Panc1 (cell line): Measurements from ENCODE around the gene ENO1. TPM values are rescaled to one million over a fixed set of nuclear protein-coding genes. Genes with fewer than 3 reads are reported as not detected.

Source experiments
- ATAC-seq: fragments of 200-7000 bp; cut with Tn5 transposase; 2 replicates; pipeline ENCODE4 v1.9.1; 2020; ENCODE audit warnings: mild to moderate bottlenecking, moderate library complexity
- BruUV-seq: library from RNA; stranded (reverse); fragments of 400-500 nt; replicated peaks from 2 replicates; lab custom pipeline; 2021; lab: Mats Ljungman, UMichigan
- CTCF ChIA-PET: fragments of 300-600 bp; sonication (Branson Sonifier 250); formaldehyde crosslinking; loops from one replicate; lab custom pipeline; 2022; ENCODE audit warnings: antibody characterized with exemption; lab: Charles Lee
- POLR2A ChIA-PET: fragments of 300-600 bp; sonication (Branson Sonifier 250); formaldehyde crosslinking; loops from one replicate; lab custom pipeline; 2022; ENCODE audit warnings: antibody characterized with exemption; lab: Charles Lee
- DNase-seq: peaks from one replicate; pipeline ENCODE4 v3.0.0-alpha.2; 2010; ENCODE audit warnings: low read depth, low spot score
- H3K27ac ChIP-seq: 2 replicates; pipeline ENCODE4 v1.5.1; 2011; ENCODE audit warnings: mild to moderate bottlenecking, low read length, inconsistent platforms
- H3K27me3 ChIP-seq: fragments of 200-500 bp; sonication (Bioruptor generic); 2 replicates; pipeline ENCODE4 v1.6.0; 2014; ENCODE audit warnings: low read length, inconsistent platforms; ENCODE audit not compliant: control insufficient read depth, insufficient read depth
- H3K36me3 ChIP-seq: fragments of 200-500 bp; sonication (Bioruptor generic); 2 replicates; pipeline ENCODE4 v1.5.1; 2014; ENCODE audit warnings: inconsistent platforms, mild to moderate bottlenecking, low read length, moderate library complexity; ENCODE audit not compliant: control insufficient read depth, insufficient read depth
- H3K4me1 ChIP-seq: 2 replicates; pipeline ENCODE4 v1.5.1; 2011; ENCODE audit warnings: inconsistent platforms, mild to moderate bottlenecking, low read length, moderate library complexity; ENCODE audit not compliant: control insufficient read depth, insufficient read depth
- H3K4me3 ChIP-seq, 2 experiments: 2 replicates each; pipeline ENCODE4 v1.5.1; 2011 to 2012; ENCODE audit warnings: low read depth in 2 of 2, low read length in 2 of 2, mild to moderate bottlenecking in 2 of 2, inconsistent platforms in 1 of 2, moderate library complexity in 1 of 2
- H3K9me3 ChIP-seq: fragments of 200-500 bp; sonication (Bioruptor generic); 2 replicates; pipeline ENCODE4 v1.5.1; 2014; ENCODE audit warnings: low read depth, mild to moderate bottlenecking, inconsistent platforms, low read length, moderate library complexity; ENCODE audit not compliant: control insufficient read depth, insufficient read depth
- CTCF ChIP-seq: fragments of 450-650 bp; IDR thresholded peaks from 2 replicates; pipeline ENCODE4 v1.5.1; 2017; ENCODE audit warnings: mild to moderate bottlenecking
- POLR2AphosphoS5 ChIP-seq: IDR thresholded peaks from 2 replicates; pipeline ENCODE4 v1.6.1; 2012; ENCODE audit warnings: mild to moderate bottlenecking, low read depth, low read length, moderate library complexity
- REST ChIP-seq, 2 experiments: IDR thresholded peaks; 2 replicates each; pipeline ENCODE4 v1.6.1; 2011 to 2012; ENCODE audit warnings: low read depth in 2 of 2, control low read depth in 1 of 2, low read length in 1 of 2, mild to moderate bottlenecking in 1 of 2, moderate library complexity in 1 of 2; ENCODE audit not compliant: insufficient read depth in 1 of 2
- SIN3A ChIP-seq: IDR thresholded peaks from 2 replicates; pipeline ENCODE4 v1.6.1; 2012; ENCODE audit warnings: low read depth, mild to moderate bottlenecking, low read length, moderate library complexity, borderline replicate concordance; ENCODE audit not compliant: insufficient read depth
- TCF7L2 ChIP-seq: IDR thresholded peaks from 2 replicates; pipeline ENCODE4 v1.6.1; 2011; ENCODE audit warnings: mild to moderate bottlenecking, low read depth, low read length, inconsistent platforms
- in situ Hi-C: cut with HindIII; loops from 2 replicates; pipeline ENCODE4 v1.10.0; 2016; ENCODE audit warnings: low sequenced_read_pairs, low pct_unique_long_range_greater_than_20kb
- intact Hi-C: fragments of 100-400 bp; cut with micrococcal nuclease; formaldehyde crosslinking; loops from one replicate; pipeline ENCODE4 v1.10.0; 2022; ENCODE audit not compliant: unreplicated experiment
- total RNA-seq: library from RNA; stranded (reverse); gene quantifications from one replicate; pipeline ENCODE4 v1.2.1, GENCODE V29; 2021; ENCODE audit not compliant: unreplicated experiment

Gene ENO1
- total RNA-seq, 1 experiment from 2014 or later = 2,480 TPM

DNA sequence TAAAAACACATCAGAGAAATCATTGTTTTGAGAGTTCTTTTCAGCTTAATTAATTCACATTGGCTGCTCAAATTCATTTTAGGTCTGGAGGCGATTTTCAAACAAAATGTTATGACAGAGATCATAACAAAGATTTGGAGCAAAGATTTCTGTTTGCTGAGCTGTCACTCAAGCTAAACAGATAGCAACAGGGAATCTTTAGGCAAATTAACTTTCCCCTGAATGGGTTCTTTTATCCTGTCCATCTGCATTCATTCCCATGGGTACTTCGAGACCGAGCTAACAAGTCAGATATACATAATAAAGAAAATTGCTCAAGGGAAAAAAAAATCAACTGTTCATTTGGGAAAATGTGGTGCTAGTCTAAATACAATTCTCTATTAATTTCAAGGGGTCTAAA, 37.0 kb upstream of the ENO1 start:
- in situ Hi-C loops = no loop called here
- Histone ChIP-seq H3K27me3 (no peaks in the 10 kb centered on the region), H3K36me3 (no peaks in the 10 kb centered on the region), H3K4me3 (no peak overlapping the region), H3K4me1 (peaks cover 15% of the 10 kb centered on the region), H3K27ac (peak overlapping the region; percentile 66), H3K9me3 (no peaks in the 10 kb centered on the region)
- TF ChIP-seq TCF7L2 = 0 out of 2 replicates have a peak, but pooled peaks have one; percentile 34
- no peak for TF ChIP-seq SIN3A
- ChIA-PET CTCF (interaction anchor here (0.6 to 2.5 kb wide), 2 partner anchors 89 to 467 kb away, joined by 5 to 10 read pairs; no protein-coding TSS in a partner anchor), POLR2A (no interaction called here)
- intact Hi-C loops = loop anchor here (5.0 kb wide), 1 partner anchor 187 kb away; no protein-coding TSS in a partner anchor
- DNase-seq = no peak
- ATAC-seq = no peak
- no TSS peak for BruUV-seq

DNA sequence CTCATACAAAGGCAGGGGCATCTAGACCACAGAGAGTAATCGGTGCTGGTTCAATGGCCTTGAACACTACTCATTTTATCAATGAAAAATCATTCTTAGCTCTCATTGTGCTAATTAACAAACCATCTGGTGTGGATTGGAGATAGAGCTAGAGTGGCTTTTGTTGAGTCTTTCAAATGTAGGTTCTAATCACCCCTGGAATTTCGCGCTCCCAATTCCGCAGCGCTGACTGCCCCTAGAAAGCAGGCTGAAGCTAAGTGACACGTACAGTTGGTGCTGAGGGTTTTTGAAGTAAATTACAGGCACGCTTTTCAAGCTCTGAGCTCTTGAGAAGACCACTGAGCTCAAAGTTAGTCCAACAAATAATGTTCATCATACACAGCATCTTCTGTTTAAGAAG, 36.0 kb upstream of the ENO1 start:
- no peaks in the 10 kb centered on the region for H3K36me3 ChIP-seq
- POLR2A ChIA-PET = no interaction called here
- in situ Hi-C loops = no loop called here
- ATAC-seq (no peak), DNase-seq (no peak)
- H3K9me3 ChIP-seq = no peaks in the 10 kb centered on the region
- H3K27me3 ChIP-seq = no peaks in the 10 kb centered on the region
- H3K4me3 ChIP-seq = no peak overlapping the region
- CTCF ChIA-PET = interaction anchor here (2.5 kb wide), 1 partner anchor 90 kb away, joined by 10 read pairs; no protein-coding TSS in a partner anchor
- TF ChIP-seq SIN3A (no peak), POLR2AphosphoS5 (no peak), REST (IDR thresholded peaks at IDR 0.05; ENCODE audit: insufficient read depth in 1 of 2, low read depth in 2 of 2, low read length in 1 of 2) (no peak), CTCF (no peak), TCF7L2 (no peak)
- H3K4me1 ChIP-seq = peaks cover 15% of the 10 kb centered on the region
- no TSS peak for BruUV-seq
- peak overlapping the region; percentile 66; the same call in 1 of the 2 replicates for H3K27ac ChIP-seq
- intact Hi-C loops = no loop called here

GRCh38 chr1:8913457-8913856, 35.0 kb upstream of the ENO1 start:
- Histone ChIP-seq H3K9me3 (no peaks in the 10 kb centered on the region), H3K4me3 (no peak overlapping the region), H3K36me3 (no peaks in the 10 kb centered on the region), H3K27me3 (no peaks in the 10 kb centered on the region), H3K4me1 (peaks cover 16% of the 10 kb centered on the region), H3K27ac (peak overlapping the region; percentile 39; the same call in 1 of the 2 replicates)
- ChIA-PET CTCF (interaction anchor here (2.5 kb wide), 1 partner anchor 91 kb away, joined by 10 read pairs; no protein-coding TSS in a partner anchor), POLR2A (no interaction called here)
- TF ChIP-seq TCF7L2 (no peak), REST (IDR thresholded peaks at IDR 0.05; ENCODE audit: insufficient read depth in 1 of 2, low read depth in 2 of 2, low read length in 1 of 2) (no peak), CTCF (no peak), POLR2AphosphoS5 (no peak), SIN3A (no peak)
- DNase-seq (no peak), ATAC-seq (no peak)
- in situ Hi-C loops = no loop called here
- intact Hi-C loops = no loop called here
- no TSS peak for BruUV-seq
